Measurements from ENCODE around the gene GPR108. TPM values are rescaled to one million over a fixed set of nuclear protein-coding genes. Genes with fewer than 3 reads are reported as not detected.

Gene GPR108
- total and polyA plus RNA-seq, 2 of the 13 experiments (the other 11 are each of a cell fraction or from before 2014, with no cell fraction given): 36.4 to 63.0 TPM

DNA sequence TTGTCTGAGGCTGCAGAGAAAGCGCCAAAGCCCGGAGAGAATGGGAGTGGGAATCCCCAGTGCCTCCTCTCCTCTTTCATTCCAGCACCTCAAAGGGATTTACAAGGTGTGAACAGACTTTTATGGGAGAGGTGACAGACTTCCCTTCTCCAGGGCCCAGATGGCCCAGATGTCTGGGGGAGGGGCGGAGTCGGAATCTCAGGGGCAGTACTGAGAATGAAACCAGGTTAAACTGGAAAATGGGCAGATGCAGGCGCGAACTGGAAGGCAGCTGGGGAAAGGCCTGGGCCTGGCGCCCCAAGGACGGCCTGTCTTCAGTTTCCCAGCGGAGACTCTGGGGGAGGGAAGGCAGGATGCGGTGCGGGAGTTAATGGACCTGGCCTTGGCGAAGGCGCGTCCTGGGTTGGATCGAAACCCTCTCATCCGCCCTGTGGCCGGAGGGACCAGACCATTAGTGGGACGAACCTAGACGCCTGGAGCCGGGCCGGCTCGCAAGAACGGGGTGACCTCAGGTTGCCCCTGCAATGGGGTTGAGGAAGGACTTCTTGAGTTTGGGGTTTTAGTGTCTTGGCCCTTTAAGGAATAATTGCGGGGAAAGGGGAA, 1.5 kb upstream of the GPR108 start (continued):
- TF ChIP-seq, protein P1, sequence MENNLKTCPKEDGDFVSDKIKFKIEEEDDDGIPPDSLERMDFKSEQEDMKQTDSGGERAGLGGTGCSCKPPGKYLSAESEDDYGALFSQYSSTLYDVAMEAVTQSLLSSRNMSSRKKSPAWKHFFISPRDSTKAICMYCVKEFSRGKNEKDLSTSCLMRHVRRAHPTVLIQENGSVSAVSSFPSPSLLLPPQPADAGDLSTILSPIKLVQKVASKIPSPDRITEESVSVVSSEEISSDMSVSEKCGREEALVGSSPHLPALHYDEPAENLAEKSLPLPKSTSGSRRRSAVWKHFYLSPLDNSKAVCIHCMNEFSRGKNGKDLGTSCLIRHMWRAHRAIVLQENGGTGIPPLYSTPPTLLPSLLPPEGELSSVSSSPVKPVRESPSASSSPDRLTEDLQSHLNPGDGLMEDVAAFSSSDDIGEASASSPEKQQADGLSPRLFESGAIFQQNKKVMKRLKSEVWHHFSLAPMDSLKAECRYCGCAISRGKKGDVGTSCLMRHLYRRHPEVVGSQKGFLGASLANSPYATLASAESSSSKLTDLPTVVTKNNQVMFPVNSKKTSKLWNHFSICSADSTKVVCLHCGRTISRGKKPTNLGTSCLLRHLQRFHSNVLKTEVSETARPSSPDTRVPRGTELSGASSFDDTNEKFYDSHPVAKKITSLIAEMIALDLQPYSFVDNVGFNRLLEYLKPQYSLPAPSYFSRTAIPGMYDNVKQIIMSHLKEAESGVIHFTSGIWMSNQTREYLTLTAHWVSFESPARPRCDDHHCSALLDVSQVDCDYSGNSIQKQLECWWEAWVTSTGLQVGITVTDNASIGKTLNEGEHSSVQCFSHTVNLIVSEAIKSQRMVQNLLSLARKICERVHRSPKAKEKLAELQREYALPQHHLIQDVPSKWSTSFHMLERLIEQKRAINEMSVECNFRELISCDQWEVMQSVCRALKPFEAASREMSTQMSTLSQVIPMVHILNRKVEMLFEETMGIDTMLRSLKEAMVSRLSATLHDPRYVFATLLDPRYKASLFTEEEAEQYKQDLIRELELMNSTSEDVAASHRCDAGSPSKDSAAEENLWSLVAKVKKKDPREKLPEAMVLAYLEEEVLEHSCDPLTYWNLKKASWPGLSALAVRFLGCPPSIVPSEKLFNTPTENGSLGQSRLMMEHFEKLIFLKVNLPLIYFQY (CRISPR knock-in tag; IDR thresholded peaks at IDR 0.05; ENCODE audit: borderline replicate concordance): peak; percentile 14; the same call in 1 of the 2 replicates
- no peak for TF ChIP-seq TBL1XR1 (IDR thresholded peaks at IDR 0.05; ENCODE audit: borderline replicate concordance, low read length, partially characterized antibody)
- TF ChIP-seq ZNF329 (CRISPR knock-in tag; IDR thresholded peaks at IDR 0.05; ENCODE audit: low read depth): no peak
- 0 out of 2 replicates have a peak, but pooled peaks have one; percentile 13 for TF ChIP-seq RXRB (CRISPR knock-in tag; IDR thresholded peaks at IDR 0.05; ENCODE audit: borderline replicate concordance)
- TF ChIP-seq ZNF253 (CRISPR knock-in tag; IDR thresholded peaks at IDR 0.05; ENCODE audit: borderline replicate concordance): no peak
- TF ChIP-seq, protein P2, sequence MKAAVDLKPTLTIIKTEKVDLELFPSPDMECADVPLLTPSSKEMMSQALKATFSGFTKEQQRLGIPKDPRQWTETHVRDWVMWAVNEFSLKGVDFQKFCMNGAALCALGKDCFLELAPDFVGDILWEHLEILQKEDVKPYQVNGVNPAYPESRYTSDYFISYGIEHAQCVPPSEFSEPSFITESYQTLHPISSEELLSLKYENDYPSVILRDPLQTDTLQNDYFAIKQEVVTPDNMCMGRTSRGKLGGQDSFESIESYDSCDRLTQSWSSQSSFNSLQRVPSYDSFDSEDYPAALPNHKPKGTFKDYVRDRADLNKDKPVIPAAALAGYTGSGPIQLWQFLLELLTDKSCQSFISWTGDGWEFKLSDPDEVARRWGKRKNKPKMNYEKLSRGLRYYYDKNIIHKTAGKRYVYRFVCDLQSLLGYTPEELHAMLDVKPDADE (CRISPR knock-in tag; IDR thresholded peaks at IDR 0.05): no peak
- TF ChIP-seq AGO2 (optimal IDR thresholded peaks at IDR 0.05; ENCODE audit: low read depth, low read length): no peak
- TF ChIP-seq CHD4 (IDR thresholded peaks at IDR 0.05; ENCODE audit: borderline replicate concordance, low read length): 0 out of 2 replicates have a peak, but pooled peaks have one; percentile 34
- TF ChIP-seq SMYD3 (CRISPR knock-in tag; IDR thresholded peaks at IDR 0.05): no peak
- TF ChIP-seq NFKBIZ (CRISPR knock-in tag; IDR thresholded peaks at IDR 0.05): no peak
- TF ChIP-seq, protein P3, sequence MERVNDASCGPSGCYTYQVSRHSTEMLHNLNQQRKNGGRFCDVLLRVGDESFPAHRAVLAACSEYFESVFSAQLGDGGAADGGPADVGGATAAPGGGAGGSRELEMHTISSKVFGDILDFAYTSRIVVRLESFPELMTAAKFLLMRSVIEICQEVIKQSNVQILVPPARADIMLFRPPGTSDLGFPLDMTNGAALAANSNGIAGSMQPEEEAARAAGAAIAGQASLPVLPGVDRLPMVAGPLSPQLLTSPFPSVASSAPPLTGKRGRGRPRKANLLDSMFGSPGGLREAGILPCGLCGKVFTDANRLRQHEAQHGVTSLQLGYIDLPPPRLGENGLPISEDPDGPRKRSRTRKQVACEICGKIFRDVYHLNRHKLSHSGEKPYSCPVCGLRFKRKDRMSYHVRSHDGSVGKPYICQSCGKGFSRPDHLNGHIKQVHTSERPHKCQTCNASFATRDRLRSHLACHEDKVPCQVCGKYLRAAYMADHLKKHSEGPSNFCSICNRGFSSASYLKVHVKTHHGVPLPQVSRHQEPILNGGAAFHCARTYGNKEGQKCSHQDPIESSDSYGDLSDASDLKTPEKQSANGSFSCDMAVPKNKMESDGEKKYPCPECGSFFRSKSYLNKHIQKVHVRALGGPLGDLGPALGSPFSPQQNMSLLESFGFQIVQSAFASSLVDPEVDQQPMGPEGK (CRISPR knock-in tag; IDR thresholded peaks at IDR 0.05): no peak
- peak; percentile 72; the same call in 1 of the 2 replicates for TF ChIP-seq SMAD1 (CRISPR knock-in tag; IDR thresholded peaks at IDR 0.05; ENCODE audit: borderline replicate concordance, low read depth)
- no peak for TF ChIP-seq NR1H2 (CRISPR knock-in tag; IDR thresholded peaks at IDR 0.05; ENCODE audit: borderline replicate concordance, low read depth)
- TF ChIP-seq, protein P4, sequence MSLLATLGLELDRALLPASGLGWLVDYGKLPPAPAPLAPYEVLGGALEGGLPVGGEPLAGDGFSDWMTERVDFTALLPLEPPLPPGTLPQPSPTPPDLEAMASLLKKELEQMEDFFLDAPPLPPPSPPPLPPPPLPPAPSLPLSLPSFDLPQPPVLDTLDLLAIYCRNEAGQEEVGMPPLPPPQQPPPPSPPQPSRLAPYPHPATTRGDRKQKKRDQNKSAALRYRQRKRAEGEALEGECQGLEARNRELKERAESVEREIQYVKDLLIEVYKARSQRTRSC (CRISPR knock-in tag; IDR thresholded peaks at IDR 0.05; ENCODE audit: low read depth): no peak
- TF ChIP-seq KLF9 (CRISPR knock-in tag; IDR thresholded peaks at IDR 0.05; ENCODE audit: low read depth): no peak
- TF ChIP-seq ZNF775 (CRISPR knock-in tag; IDR thresholded peaks at IDR 0.05; ENCODE audit: borderline replicate concordance): no peak
- no peak for TF ChIP-seq ZNF652 (CRISPR knock-in tag; IDR thresholded peaks at IDR 0.05; ENCODE audit: borderline replicate concordance, low read depth)
- no peak for TF ChIP-seq ZNF251 (CRISPR knock-in tag; IDR thresholded peaks at IDR 0.05)
- TF ChIP-seq, protein P5, sequence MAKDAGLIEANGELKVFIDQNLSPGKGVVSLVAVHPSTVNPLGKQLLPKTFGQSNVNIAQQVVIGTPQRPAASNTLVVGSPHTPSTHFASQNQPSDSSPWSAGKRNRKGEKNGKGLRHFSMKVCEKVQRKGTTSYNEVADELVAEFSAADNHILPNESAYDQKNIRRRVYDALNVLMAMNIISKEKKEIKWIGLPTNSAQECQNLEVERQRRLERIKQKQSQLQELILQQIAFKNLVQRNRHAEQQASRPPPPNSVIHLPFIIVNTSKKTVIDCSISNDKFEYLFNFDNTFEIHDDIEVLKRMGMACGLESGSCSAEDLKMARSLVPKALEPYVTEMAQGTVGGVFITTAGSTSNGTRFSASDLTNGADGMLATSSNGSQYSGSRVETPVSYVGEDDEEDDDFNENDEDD (CRISPR knock-in tag; IDR thresholded peaks at IDR 0.05; ENCODE audit: borderline replicate concordance): no peak
- no peak for TF ChIP-seq ZNF556 (CRISPR knock-in tag; IDR thresholded peaks at IDR 0.05; ENCODE audit: borderline replicate concordance)
- TF ChIP-seq ELF4 (CRISPR knock-in tag; IDR thresholded peaks at IDR 0.05; ENCODE audit: borderline replicate concordance): no peak
